GM12878 (cell line): Measurements from ENCODE around the gene DLG1. TPM values are rescaled to one million over a fixed set of nuclear protein-coding genes. Genes with fewer than 3 reads are reported as not detected.

Source experiments
- ATAC-seq: fragments of 200-7000 bp; cut with Tn5 transposase; 3 replicates; pipeline ENCODE4 v1.9.1; 2020; ENCODE audit warnings: mild to moderate bottlenecking, moderate library complexity
- BruUV-seq: library from RNA; stranded (reverse); fragments of 400-500 nt; replicated peaks from 2 replicates; lab custom pipeline; 2021; lab: Mats Ljungman, UMichigan
- CTCF ChIA-PET: fragments of 300-600 bp; sonication (Branson Sonifier 250); formaldehyde crosslinking; extraction: SDS; loops from one replicate; lab custom pipeline; 2021; ENCODE audit warnings: inconsistent platforms; lab: Yijun Ruan, JAX
- POLR2A ChIA-PET: fragments of 350-600 bp; formaldehyde crosslinking; extraction: SDS; loops from one replicate; lab custom pipeline; 2021; ENCODE audit warnings: inconsistent platforms; lab: Charles Lee
- RAD21 ChIA-PET: fragments of 300-600 bp; sonication (Branson Sonifier 250); formaldehyde crosslinking; loops from one replicate; lab custom pipeline; 2023; ENCODE audit warnings: antibody characterized with exemption; ENCODE audit not compliant: unreplicated experiment; lab: Charles Lee
- SMC1A ChIA-PET: fragments of 300-600 bp; sonication (Branson Sonifier 250); formaldehyde crosslinking; loops from one replicate; lab custom pipeline; 2023; ENCODE audit not compliant: unreplicated experiment, uncharacterized antibody; lab: Charles Lee
- DNase-seq: peaks from one replicate; pipeline ENCODE4 v3.0.0-alpha.2; 2011; ENCODE audit warnings: low read depth, low spot score
- FAIRE-seq: peaks from 3 replicates; lab custom pipeline; 2011; peaks lifted over from hg19 to GRCh38; lab: Jason Lieb, UNC
- H2AFZ ChIP-seq: 2 replicates; pipeline ENCODE4 v1.6.0; 2011; ENCODE audit warnings: low read depth, low read length, control low read depth; ENCODE audit not compliant: control insufficient read depth
- H3K27ac ChIP-seq: 2 replicates; pipeline ENCODE4 v1.5.1; 2011; ENCODE audit warnings: control low read depth; ENCODE audit not compliant: control insufficient read depth, insufficient read depth
- H3K27me3 ChIP-seq, 2 experiments: replicated peaks in 1 of 2; 2 replicates each; pipeline versions ENCODE4 v1.6.0 to v1.6.1; 2011; ENCODE audit warnings: low read length in 1 of 2; ENCODE audit not compliant: control insufficient read depth in 2 of 2, insufficient read depth in 2 of 2
- H3K36me3 ChIP-seq, 2 experiments: 2 replicates each; pipeline ENCODE4 v1.5.1; 2011; ENCODE audit warnings: low read length in 1 of 2; ENCODE audit not compliant: control insufficient read depth in 2 of 2, insufficient read depth in 2 of 2
- H3K4me1 ChIP-seq: 2 replicates; pipeline ENCODE4 v1.6.1; 2011; ENCODE audit warnings: mild to moderate bottlenecking, low read length, moderate library complexity, mixed read lengths; ENCODE audit not compliant: control insufficient read depth, insufficient read depth
- H3K4me2 ChIP-seq: 2 replicates; pipeline ENCODE4 v1.6.0; 2011; ENCODE audit warnings: control low read depth; ENCODE audit not compliant: control insufficient read depth, insufficient read depth
- H3K4me3 ChIP-seq: fragments of 200-600 bp; sonication (generic); 2 replicates; pipeline ENCODE4 v1.5.1; 2016
- H3K79me2 ChIP-seq: 2 replicates; pipeline ENCODE4 v1.6.0; 2011; ENCODE audit warnings: low read length; ENCODE audit not compliant: control insufficient read depth, insufficient read depth
- H3K9ac ChIP-seq: 2 replicates; pipeline ENCODE4 v1.8.0; 2011; ENCODE audit warnings: low read length, control low read depth, mixed read lengths; ENCODE audit not compliant: control insufficient read depth, insufficient read depth
- H3K9me3 ChIP-seq: replicated peaks from 3 replicates; pipeline ENCODE4 v1.5.1; 2011; ENCODE audit warnings: mild to moderate bottlenecking, low read length; ENCODE audit not compliant: control insufficient read depth, insufficient read depth
- H4K20me1 ChIP-seq: 2 replicates; pipeline ENCODE4 v1.6.0; 2011; ENCODE audit not compliant: control insufficient read depth, insufficient read depth
- ATF7 ChIP-seq: fragments of 450-650 bp; IDR thresholded peaks from 2 replicates; pipeline ENCODE4 v1.6.1; 2016; ENCODE audit warnings: low read depth, mild to moderate bottlenecking
- BHLHE40 ChIP-seq, 2 experiments: fragments of 450-650 bp in 1 of 2; IDR thresholded peaks; 2 replicates each; pipeline ENCODE4 v1.6.1; 2011 to 2017; ENCODE audit warnings: low read depth in 2 of 2, borderline replicate concordance in 1 of 2, improper control_type of control experiment in 1 of 2, low read length in 1 of 2, mild to moderate bottlenecking in 1 of 2
- CHD2 ChIP-seq: IDR thresholded peaks from 2 replicates; pipeline ENCODE4 v1.6.1; 2011; ENCODE audit warnings: low read depth, low read length, improper control_type of control experiment, borderline replicate concordance
- CREM ChIP-seq: IDR thresholded peaks from 2 replicates; pipeline ENCODE4 v1.6.1; 2014; ENCODE audit warnings: antibody characterized with exemption, low read depth
- DPF2 ChIP-seq: fragments of 450-650 bp; IDR thresholded peaks from 2 replicates; pipeline ENCODE4 v1.6.1; 2017; ENCODE audit warnings: mild to moderate bottlenecking
- EGR1 ChIP-seq, 2 experiments: IDR thresholded peaks; 1 replicate in 1 of 2; 2 replicates in 1 of 2; pipeline ENCODE4 v1.6.1; 2011 to 2012; ENCODE audit warnings: low read depth in 2 of 2, low read length in 2 of 2, borderline replicate concordance in 1 of 2, mild to moderate bottlenecking in 1 of 2, moderate library complexity in 1 of 2
- EZH2 ChIP-seq: IDR thresholded peaks from 2 replicates; pipeline ENCODE4 v1.6.1; 2012; ENCODE audit warnings: low read depth, mild to moderate bottlenecking, control low read depth, inconsistent platforms, low read length, borderline replicate concordance; ENCODE audit not compliant: control insufficient read depth
- KAT2A ChIP-seq: conservative IDR thresholded peaks from 2 replicates; pipeline ENCODE4 v1.6.1; 2011; ENCODE audit warnings: low read depth, low read length; ENCODE audit not compliant: control insufficient read depth
- NFYB ChIP-seq: IDR thresholded peaks from 2 replicates; pipeline ENCODE4 v1.6.1; 2011; ENCODE audit warnings: low read depth, mild to moderate bottlenecking, low read length, improper control_type of control experiment, moderate library complexity; ENCODE audit not compliant: insufficient read depth
- NR2C1 ChIP-seq: fragments of 450-650 bp; IDR thresholded peaks from 2 replicates; pipeline ENCODE4 v1.6.1; 2017; ENCODE audit warnings: antibody characterized with exemption, mild to moderate bottlenecking, moderate library complexity
- POLR2A ChIP-seq: IDR thresholded peaks from 2 replicates; pipeline ENCODE4 v1.6.1; 2011; ENCODE audit warnings: low read depth, mild to moderate bottlenecking, low read length
- POU2F2 ChIP-seq: IDR thresholded peaks from 3 replicates; pipeline ENCODE4 v1.6.1; 2011; ENCODE audit warnings: low read depth, mild to moderate bottlenecking, low read length, borderline replicate concordance
- RB1 ChIP-seq: fragments of 450-650 bp; formaldehyde crosslinking; IDR thresholded peaks from 2 replicates; pipeline ENCODE4 v1.6.1; 2017; ENCODE audit warnings: mild to moderate bottlenecking, borderline replicate concordance
- SIN3A ChIP-seq: IDR thresholded peaks from 2 replicates; pipeline ENCODE4 v1.6.1; 2012; ENCODE audit warnings: low read depth, low read length, improper control_type of control experiment
- SUPT20H ChIP-seq: IDR thresholded peaks from 2 replicates; pipeline ENCODE4 v1.6.1; 2011; ENCODE audit warnings: low read depth, mild to moderate bottlenecking, low read length, moderate library complexity, borderline replicate concordance; ENCODE audit not compliant: control insufficient read depth
- TBL1XR1 ChIP-seq: IDR thresholded peaks from 2 replicates; pipeline ENCODE4 v1.6.1; 2012; ENCODE audit warnings: low read depth, low read length, improper control_type of control experiment
- ZZZ3 ChIP-seq: IDR thresholded peaks from 2 replicates; pipeline ENCODE4 v1.6.1; 2011; ENCODE audit warnings: low read depth; ENCODE audit not compliant: control insufficient read depth, insufficient read length
- WGBS: methylation state at CpG from one replicate; pipeline ENCODE4 v1.1.6; 2016; ENCODE audit warnings: low lambda C conversion rate; ENCODE audit not compliant: insufficient replicate concordance, insufficient coverage; ENCODE audit errors: missing lambda C conversion rate; 5-methylcytosine and 5-hydroxymethylcytosine counted together
- in situ Hi-C: fragments of 300-500 bp; cut with MboI; formaldehyde crosslinking; loops from 9 replicates; pipeline ENCODE4 v1.14.3; 2018; ENCODE audit warnings: mixed read lengths
- intact Hi-C: fragments of 100-400 bp; cut with micrococcal nuclease; formaldehyde crosslinking; loops from one replicate; pipeline ENCODE4 v1.14.2; 2022; ENCODE audit not compliant: unreplicated experiment
- polyA plus RNA-seq, 11 experiments: library from polyadenylated mRNA; depleted of rRNA in 4 of 11; unstranded in 6 of 11; stranded (reverse) in 5 of 11; fragments of >200 nt; fragmentation: Nextera tagmentation in 4 of 11; fragmentation: Illumina TruSeq in 1 of 11; extraction: Ambion mirVana in 4 of 11; extraction: Trizol in 1 of 11; gene quantifications; 1 replicate in 1 of 11; 2 replicates in 10 of 11; pipeline versions ENCODE4 v1.2.1 to v1.2.3, GENCODE V29; 2011 to 2016; ENCODE audit warnings: inconsistent platforms in 2 of 11, missing spikeins in 2 of 11, low read depth in 1 of 11
- total RNA-seq, 4 experiments: library from RNA; depleted of rRNA in 3 of 4; stranded (reverse); fragments of >200 nt in 3 of 4; fragmentation: Illumina TruSeq in 1 of 4; extraction: Trizol in 1 of 4; gene quantifications; 2 replicates each; pipeline versions ENCODE4 v1.2.1 to v1.2.3, GENCODE V29; 2013 to 2021
- TF ChIP-seq, protein P1 (sequence below): fragments of 450-650 bp; IDR thresholded peaks from 2 replicates; pipeline ENCODE4 v1.6.1; 2017; ENCODE audit warnings: mild to moderate bottlenecking, moderate library complexity

Gene DLG1
- total and polyA plus RNA-seq, 10 of the 15 experiments (the other 5 are each of a cell fraction or from before 2014, with no cell fraction given): 9.2 to 63.1 (median 40.1) TPM

GRCh38 chr3:197006446-197006845, 292.0 kb downstream of the DLG1 start:
- Histone ChIP-seq H3K27me3 (no peaks in the 10 kb centered on the region), H3K9ac (no peak overlapping the region), H4K20me1 (no peaks in the 10 kb centered on the region), H3K27ac (no peak overlapping the region), H3K4me2 (no peak overlapping the region), H3K4me3 (no peak overlapping the region), H3K4me1 (peaks cover 9% of the 10 kb centered on the region), H3K79me2 (no peaks in the 10 kb centered on the region), H2AFZ (no peak overlapping the region), H3K36me3 (no peaks in the 10 kb centered on the region), H3K9me3 (no peaks in the 10 kb centered on the region)
- ChIA-PET RAD21 (interaction anchor here (1.5 kb wide), 1 partner anchor 16 kb away, joined by 6 read pairs; no protein-coding TSS in a partner anchor), SMC1A (interaction anchor here (4.6 kb wide), 1 partner anchor 24 kb away, joined by 33 read pairs; the partner anchor contains the start of gene MELTF), CTCF (interaction anchor here (5.5 to 6.2 kb wide), 2 partner anchors 23 to 182 kb away, joined by 35 to 45 read pairs; partner anchors contain the start of gene MELTF), POLR2A (interaction anchor here (3.8 kb wide), 1 partner anchor 16 kb away, joined by 24 read pairs; no protein-coding TSS in a partner anchor)
- 88% methylated on average over 11 of the region's 11 CpGs for WGBS
- FAIRE-seq (no peak), DNase-seq (no peak), ATAC-seq (no peak)
- TF ChIP-seq ZZZ3 (no peak), NR2C1 (no peak), KAT2A (no peak), ATF7 (no peak), POU2F2 (no peak), TBL1XR1 (no peak), CHD2 (no peak), POLR2A (no peak), SIN3A (no peak), EZH2 (no peak), NFYB (no peak), BHLHE40 (IDR thresholded peaks at IDR 0.05; ENCODE audit: borderline replicate concordance in 1 of 2, low read depth in 2 of 2, low read length in 1 of 2) (no peak), EGR1 (IDR thresholded peaks at IDR 0.05; ENCODE audit: borderline replicate concordance in 1 of 2, low read depth in 2 of 2, low read length in 2 of 2) (no peak), RB1 (no peak), DPF2 (no peak), SUPT20H (no peak), CREM (no peak)
- TF ChIP-seq, protein P1, sequence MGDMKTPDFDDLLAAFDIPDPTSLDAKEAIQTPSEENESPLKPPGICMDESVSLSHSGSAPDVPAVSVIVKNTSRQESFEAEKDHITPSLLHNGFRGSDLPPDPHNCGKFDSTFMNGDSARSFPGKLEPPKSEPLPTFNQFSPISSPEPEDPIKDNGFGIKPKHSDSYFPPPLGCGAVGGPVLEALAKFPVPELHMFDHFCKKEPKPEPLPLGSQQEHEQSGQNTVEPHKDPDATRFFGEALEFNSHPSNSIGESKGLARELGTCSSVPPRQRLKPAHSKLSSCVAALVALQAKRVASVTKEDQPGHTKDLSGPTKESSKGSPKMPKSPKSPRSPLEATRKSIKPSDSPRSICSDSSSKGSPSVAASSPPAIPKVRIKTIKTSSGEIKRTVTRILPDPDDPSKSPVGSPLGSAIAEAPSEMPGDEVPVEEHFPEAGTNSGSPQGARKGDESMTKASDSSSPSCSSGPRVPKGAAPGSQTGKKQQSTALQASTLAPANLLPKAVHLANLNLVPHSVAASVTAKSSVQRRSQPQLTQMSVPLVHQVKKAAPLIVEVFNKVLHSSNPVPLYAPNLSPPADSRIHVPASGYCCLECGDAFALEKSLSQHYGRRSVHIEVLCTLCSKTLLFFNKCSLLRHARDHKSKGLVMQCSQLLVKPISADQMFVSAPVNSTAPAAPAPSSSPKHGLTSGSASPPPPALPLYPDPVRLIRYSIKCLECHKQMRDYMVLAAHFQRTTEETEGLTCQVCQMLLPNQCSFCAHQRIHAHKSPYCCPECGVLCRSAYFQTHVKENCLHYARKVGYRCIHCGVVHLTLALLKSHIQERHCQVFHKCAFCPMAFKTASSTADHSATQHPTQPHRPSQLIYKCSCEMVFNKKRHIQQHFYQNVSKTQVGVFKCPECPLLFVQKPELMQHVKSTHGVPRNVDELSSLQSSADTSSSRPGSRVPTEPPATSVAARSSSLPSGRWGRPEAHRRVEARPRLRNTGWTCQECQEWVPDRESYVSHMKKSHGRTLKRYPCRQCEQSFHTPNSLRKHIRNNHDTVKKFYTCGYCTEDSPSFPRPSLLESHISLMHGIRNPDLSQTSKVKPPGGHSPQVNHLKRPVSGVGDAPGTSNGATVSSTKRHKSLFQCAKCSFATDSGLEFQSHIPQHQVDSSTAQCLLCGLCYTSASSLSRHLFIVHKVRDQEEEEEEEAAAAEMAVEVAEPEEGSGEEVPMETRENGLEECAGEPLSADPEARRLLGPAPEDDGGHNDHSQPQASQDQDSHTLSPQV: no peak
- intact Hi-C loops: no loop called here
- no TSS peak for BruUV-seq
- in situ Hi-C loops: no loop called here
